ENCODE measurements around the gene STXBP6.

GRCh38 chr14:24858052-24858451 is 191.9 kb downstream of the STXBP6 start:
- no peak for TF ChIP-seq MAX (IDR thresholded peaks at IDR 0.05)
- TF ChIP-seq CREB1 (IDR thresholded peaks at IDR 0.05; ENCODE audit: low read depth), result no peak
- TF ChIP-seq ZBTB7A (IDR thresholded peaks at IDR 0.05; ENCODE audit: low read depth), result no peak
- TF ChIP-seq TAF1 (IDR thresholded peaks at IDR 0.05; ENCODE audit: low read depth), result no peak
- no peak for TF ChIP-seq RAD21 (IDR thresholded peaks at IDR 0.05; ENCODE audit: low read depth)
- TF ChIP-seq REST (IDR thresholded peaks at IDR 0.05; ENCODE audit: low read depth), result no peak
- no peak for TF ChIP-seq CEBPB (IDR thresholded peaks at IDR 0.05)
- TF ChIP-seq YY1 (IDR thresholded peaks at IDR 0.05; ENCODE audit: low read depth), result no peak
- no peak for TF ChIP-seq EP300 (IDR thresholded peaks at IDR 0.05; ENCODE audit: borderline replicate concordance)

Data from Ishikawa (cell line).